GM19238 (cell line): ENCODE results near the gene ELAVL1.
A peak's percentile ranks its signal among the peaks of the same experiment; 100 is the strongest.
"Not testable (repeated sequence)": the region's sequence is repeated elsewhere in the genome, so short reads cannot be mapped to it uniquely, and the experiment has no call there.

Experiments used
- DNase-seq: peaks from one replicate; pipeline ENCODE4 v3.0.0; 2011; ENCODE audit warnings: low spot score; ENCODE audit not compliant: insufficient read length

The ELAVL1 gene

GRCh38 chr19:7941895-7942596, 63.4 kb downstream of the ELAVL1 start:
- no peak for DNase-seq

DNA sequence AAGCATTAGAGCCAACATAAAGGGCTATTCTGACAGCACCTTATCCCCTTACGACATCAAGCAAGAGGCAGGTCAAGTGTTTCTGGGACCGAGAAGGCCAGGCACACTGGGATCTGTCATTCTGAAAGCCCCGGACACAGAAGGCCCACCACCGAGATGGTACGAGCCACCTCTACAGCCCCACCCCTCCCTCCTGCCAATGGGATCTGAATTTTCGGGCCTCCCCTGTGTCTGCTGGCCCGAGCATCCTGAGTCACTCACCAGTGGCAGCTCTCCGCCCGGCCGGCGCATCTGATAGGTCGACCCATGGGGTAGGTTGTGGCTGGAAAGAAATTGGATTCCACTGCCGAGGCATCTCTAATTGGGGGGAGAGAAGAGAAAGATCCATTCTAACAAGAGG, 64.6 kb downstream of the ELAVL1 start:
- no peak for DNase-seq

DNA sequence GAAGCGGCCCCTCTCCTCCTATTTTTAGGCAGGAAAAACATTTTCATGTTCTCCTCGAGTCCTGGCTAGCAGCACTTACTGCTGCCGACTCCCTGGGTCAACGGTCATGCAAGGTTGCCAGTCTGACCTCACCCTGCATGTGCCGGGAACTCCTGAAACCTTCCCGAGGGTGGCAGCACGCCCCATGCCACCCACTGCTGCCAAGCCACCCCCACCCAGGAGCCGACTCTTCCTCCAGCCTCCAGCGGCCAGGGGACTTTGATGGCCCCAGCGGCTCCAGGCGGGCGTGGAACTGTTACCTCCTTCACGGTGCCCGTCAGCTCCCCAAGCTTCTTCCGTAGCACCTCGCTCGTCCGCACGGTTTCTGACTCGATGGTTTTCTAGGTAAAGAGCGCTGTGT, 70.7 kb downstream of the ELAVL1 start:
- DNase-seq, result no peak

DNA sequence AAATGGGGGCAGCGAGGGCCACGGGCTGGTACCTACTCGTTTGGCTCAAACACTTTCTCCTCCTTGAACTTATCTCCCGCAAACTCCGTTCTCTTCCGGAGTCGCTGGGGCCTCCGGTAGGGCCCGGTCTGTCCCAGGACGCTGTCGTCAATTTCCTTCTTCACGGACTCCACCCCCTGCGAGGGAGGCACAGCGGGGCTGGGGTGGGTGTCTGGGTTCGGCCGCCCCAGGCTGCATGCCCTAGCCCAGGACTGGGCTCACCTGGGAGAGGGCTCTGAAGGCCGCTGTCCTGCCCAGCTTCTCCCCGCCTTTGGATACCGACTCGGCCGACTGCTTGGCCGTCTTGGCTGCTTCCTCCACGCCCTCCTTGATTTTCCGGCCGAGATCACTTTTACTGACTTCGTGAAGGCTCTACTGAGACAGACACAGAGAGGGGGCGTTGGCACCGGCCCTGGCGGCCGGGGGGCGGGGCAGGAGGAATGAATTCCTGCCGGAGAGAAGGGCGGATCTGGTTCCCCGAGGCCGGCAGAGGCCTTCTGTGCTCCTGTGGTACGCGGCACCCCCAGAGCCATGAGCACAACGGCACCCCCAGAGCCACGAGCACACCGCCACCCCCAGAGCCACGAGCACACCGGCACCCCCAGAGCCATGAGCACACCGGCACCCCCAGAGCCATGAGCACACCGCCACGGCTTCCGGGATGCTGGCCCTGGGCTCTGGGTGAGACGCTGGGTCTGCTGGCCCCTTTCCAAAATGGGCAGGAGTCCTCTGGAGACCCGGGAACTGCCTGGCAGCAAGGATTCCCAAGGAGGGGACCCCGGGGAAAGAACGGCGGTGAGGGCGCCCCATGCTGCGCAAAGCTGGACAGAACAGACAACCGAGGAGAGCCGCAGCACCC, 71.4 kb downstream of the ELAVL1 start:
- DNase-seq, result no peak

GRCh38 chr19:7933411-7933810, 72.0 kb downstream of the ELAVL1 start:
- DNase-seq, result no peak

DNA sequence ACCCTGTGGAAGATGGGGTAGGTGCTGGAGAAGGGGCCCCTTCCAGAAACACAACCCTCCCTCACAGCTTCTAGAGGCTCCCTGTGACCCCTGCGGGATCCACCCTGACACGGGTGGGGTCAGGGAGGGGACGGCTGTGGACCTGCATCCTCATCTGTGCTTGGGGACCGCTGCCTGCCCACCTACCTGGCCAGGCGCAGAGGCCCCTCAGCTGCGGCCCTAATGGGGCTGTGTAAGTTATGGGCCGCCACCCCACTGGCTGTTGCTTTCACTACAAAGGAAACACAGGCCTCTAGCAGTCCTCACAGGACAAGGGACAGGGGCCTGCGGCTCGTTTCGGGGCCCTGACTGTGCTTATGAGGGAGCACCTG, 72.5 kb downstream of the ELAVL1 start:
- DNase-seq, result no peak

- no peak for DNase-seq
These were observed 73.0 kb downstream of the ELAVL1 start for GRCh38 chr19:7932276-7932929.

DNA sequence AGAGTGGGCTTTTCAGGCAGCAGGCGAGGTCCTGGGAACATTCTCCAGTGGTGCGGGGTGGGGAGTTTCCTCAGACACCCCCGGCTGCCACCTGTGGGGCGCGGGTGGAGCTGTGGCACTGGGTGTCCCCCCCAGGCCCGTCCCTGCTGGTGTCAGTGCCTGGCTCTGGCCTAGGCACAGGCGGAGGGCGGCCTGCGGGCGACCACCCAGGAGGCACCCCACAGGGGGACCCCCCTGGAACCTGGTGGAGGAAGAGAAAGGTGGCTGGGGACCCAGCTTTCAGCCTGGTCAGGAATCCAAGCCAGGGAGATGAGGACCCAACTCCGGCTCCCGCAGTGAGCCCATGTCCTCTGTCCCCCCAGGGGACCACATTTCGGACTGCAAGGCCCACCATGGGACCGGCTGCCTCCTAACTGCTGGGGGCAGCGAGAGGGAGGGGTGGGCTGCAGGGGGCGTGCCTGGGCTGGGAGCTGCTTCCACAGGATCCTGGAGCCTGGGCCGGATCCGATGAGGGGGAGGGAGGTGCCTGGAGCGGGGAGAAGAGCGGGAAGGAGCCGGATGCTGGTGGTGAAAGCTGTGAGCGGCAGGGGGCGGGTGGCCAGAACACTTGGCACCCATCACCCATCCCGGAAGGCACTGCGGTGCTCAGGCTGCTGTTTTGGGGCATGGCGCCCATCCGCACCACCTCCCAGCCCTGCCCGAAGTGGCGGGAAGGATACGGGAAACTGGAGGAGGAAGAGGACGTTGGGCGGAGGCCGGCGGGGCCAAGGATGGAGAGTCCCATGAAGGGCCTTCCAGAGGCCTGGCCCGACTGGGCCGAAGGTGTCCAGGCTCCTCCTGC, 74.0 kb downstream of the ELAVL1 start:
- no peak for DNase-seq

DNA sequence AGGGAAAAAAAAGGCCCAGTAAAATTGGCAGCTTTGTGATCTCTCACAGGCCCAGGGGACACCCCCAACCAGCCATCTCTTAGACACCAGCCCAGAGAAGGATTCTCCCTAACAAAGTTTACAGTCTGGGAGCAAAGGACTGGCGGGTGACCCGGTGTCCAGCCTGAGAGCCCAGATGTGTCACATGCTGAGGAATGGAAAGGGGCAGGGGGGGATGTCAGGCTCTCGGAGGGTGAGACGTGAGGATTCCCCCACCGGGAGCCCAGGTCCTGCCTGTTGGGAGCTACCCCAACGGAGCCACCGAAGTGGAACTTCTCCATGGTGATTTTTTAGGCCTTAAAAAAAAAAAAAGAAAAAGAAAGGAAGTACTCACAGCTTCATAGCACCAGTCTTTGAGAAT, 74.7 kb downstream of the ELAVL1 start:
- no peak for DNase-seq

DNA sequence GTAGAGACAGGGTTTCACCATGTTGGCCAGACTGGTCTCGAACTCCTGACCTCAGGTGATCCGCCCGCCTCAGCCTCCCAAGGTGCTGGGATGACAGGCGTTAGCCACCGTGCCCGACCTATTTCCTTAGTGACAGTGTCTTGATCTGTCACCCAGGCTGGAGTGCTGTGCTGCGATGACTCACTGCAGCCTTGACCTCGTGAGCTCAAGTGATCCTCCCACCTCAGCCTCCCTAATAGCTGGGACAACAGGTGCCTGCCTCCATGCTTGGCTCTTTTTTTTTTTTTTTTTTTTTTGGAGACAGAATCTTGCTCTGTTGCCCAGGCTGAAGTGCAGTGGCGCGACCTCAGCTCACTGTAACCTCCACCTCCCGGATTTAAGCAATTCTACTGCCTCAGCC, 75.4 kb downstream of the ELAVL1 start:
- not testable (repeated sequence) for DNase-seq

GRCh38 chr19:7928741-7929701, 76.4 kb downstream of the ELAVL1 start:
- DNase-seq, result no peak

DNA sequence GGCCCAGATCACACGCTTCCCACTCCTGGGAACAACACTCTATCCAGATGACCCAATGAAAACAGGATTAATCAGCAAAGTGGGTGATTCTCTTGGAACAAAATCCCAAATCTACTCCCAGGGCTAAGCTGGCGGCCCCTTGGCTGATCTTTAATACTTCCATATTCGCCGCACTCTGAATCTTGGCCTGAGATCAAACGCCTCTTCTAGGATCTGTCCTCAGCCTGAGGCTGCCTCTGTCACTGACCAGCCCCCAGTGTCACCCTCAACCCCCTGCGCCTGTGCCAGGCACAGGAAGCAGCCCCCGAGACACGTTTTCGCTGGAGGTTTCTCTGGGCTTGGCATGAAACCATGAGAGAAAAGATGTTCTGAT, 77.1 kb downstream of the ELAVL1 start:
- DNase-seq, result no peak

GRCh38 chr19:7927605-7928333, 77.7 kb downstream of the ELAVL1 start:
- DNase-seq, result no peak

DNA sequence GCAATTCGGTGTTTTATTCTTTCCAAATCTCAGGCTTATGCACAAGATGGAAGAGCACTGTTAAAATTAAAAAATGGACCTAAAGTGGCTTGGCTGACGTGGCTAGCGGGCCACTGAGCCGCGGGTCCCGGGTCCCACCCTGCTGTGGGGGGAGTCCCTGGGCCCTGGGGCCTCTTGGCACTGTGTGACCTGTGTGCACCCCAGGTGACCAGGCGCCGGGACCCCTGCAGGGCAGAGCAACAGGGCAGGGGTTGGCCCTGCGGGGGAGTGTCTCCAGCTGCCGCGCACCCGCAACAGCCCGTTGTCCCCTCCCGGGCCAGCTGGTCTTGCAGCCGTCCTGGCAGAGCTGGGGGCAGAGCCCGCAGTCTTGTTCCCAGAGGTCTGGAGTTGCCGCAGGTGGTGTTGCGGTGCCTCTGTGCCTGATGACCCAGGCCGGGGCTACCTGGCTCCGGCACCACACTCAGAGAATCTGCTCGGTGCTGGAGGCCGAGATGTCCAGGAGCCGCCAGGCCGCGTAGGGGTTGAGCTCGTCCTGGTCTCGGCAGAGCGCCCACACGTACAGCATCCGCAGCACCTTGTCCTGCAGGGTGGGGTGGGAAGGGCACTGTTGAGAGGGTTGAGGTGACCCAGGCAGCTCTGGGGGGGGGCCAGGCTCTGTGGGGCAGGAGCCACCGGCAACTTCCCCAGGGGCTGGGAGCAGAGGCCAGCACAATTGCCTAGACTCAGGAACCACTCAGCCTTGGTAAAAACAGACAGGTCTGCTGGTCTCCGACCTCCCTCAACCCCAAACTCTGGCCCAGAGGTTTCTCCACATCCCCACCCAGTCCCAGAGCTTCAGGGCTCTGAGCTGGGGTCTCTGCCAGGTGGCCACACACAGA, 78.5 kb downstream of the ELAVL1 start:
- DNase-seq, result no peak

- DNase-seq, result peak; percentile 81
These were observed 79.3 kb downstream of the ELAVL1 start, which contains the start of gene CTXN1 for GRCh38 chr19:7926021-7926726. CTXN1 (minus strand) TSS chr19:7926135; CDS start chr19:7925538, 597 bp downstream.

GRCh38 chr19:7925171-7925851, 80.1 kb downstream of the ELAVL1 start:
- DNase-seq, result peak; percentile 92

DNA sequence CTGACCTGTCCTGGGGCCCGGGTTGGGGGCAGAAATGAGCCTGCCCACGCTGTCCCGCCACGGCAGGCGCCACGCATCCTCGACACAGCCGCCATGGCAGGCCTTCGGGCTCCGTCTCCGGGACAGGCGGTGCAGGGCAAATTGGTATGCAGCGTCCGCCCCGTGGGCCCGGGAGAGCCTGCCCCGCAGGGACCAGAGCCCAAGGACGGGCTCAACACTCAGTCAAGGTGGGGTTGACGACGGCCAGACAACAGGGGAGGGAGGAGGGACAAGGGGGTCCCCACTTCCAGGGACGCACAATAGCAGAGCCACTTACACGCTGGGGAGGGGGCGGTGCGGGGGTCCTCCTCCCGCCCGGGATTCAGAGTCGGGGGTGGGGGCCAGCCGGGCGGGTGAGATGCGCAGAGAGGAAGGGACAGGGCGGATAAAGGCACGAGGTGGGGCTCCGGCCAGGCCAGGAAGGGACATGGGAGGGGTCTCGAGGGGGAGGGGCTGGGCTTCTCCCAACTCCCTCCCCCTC, 80.7 kb downstream of the ELAVL1 start:
- no peak for DNase-seq
